Measurements from ENCODE around the gene ATP2A2. TPM values are rescaled to one million over a fixed set of nuclear protein-coding genes. Genes with fewer than 3 reads are reported as not detected.
"Not testable (repeated sequence)": the region's sequence is repeated elsewhere in the genome, so short reads cannot be mapped to it uniquely, and the experiment has no call there.

The ATP2A2 gene
- total RNA-seq, result 131 TPM

- DNase-seq (ENCODE audit: low spot score) (peak; percentile 93), ATAC-seq (peak; percentile 96)
- intact Hi-C loops (cut with DNase I), result no loop called here
Observed at GRCh38 chr12:110280779-110281548, at the start of gene ATP2A2. ATP2A2 (plus strand) TSS chr12:110281247; CDS start chr12:110281790, 543 bp downstream.

DNA sequence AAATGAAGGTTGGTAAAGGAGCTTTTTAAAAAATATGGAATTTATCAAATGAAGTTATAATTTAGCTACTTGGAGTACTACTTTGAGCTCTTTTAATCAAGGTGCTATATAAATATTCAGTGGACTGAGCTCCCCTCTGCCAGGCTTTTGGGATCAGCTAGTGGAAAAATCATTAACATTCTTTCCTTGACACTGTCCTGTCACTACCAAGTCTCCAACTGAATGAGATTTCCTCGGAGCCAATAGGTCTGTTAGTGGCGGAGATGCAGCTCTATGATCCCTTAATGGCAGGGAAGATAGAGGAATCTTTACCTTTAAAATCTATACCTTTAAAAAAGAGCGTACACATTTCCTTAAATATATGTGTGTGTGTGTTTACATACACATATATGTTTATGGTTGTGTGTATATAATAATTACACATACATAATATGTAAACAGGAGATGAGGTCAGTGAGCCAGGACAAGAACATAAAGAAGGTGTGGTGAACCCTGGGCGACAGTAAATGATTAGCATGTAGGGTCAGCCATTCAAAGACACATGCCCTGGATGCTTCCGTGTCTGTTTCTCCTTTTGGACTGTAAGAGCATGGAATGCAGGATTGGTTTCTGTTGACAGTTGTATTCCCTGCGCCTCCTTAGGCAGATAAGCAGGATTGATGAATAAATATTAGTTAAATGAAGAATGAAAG lies 47.7 kb upstream of the ATP2A2 start:
- no peak for ATAC-seq
- intact Hi-C loops (cut with DNase I), result no loop called here
- no peak for DNase-seq (ENCODE audit: low spot score)

DNA sequence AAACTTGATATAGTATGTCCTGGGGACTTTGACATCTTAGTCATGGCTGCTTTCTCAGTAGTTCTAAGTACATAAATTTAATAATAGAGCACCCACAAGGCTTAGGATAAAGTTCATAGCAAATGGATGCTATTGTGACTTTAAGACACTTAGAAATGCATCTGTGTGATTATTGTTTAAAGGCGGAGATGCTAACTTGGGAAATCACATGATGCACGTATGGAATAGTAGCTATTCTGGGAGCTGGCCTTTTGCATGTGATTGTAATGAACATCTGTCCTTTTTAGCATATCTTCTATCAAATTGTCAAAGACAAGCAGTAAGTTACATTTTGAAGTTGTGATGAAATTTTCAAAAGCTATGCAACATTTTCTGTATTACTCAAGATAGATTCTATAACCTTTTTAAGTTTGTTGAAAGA lies 46.7 kb upstream of the ATP2A2 start:
- intact Hi-C loops (cut with DNase I), result no loop called here
- DNase-seq (ENCODE audit: low spot score), result no peak
- ATAC-seq, result no peak

DNA sequence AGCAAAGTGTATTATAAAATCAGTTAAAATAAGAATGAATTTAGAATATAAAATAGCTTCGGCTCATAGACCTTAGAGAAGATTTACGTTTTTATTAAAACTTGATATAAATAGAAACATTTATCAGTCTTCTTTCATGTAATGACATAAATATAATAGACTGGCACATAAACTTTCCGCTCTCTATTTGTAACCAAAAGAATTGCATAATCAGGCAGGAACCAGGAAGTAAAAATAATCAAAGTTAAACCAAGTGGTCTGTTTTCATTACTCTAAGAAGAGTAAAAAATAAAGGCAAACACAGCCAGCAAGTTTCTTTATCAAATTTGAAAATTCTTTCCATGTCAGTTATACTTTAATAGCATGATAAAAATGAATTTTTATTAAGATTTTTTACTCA lies 46.3 kb upstream of the ATP2A2 start:
- intact Hi-C loops (cut with DNase I), result no loop called here
- DNase-seq (ENCODE audit: low spot score) (no peak), ATAC-seq (no peak)

- intact Hi-C loops (cut with DNase I), result no loop called here
- ATAC-seq (no peak), DNase-seq (ENCODE audit: low spot score) (no peak)
Observed at GRCh38 chr12:110235383-110235782, 45.7 kb upstream of the ATP2A2 start.

- intact Hi-C loops (cut with DNase I), result no loop called here
- ATAC-seq (no peak), DNase-seq (ENCODE audit: low spot score) (no peak)
Observed at GRCh38 chr12:110243227-110243626, 37.8 kb upstream of the ATP2A2 start.

DNA sequence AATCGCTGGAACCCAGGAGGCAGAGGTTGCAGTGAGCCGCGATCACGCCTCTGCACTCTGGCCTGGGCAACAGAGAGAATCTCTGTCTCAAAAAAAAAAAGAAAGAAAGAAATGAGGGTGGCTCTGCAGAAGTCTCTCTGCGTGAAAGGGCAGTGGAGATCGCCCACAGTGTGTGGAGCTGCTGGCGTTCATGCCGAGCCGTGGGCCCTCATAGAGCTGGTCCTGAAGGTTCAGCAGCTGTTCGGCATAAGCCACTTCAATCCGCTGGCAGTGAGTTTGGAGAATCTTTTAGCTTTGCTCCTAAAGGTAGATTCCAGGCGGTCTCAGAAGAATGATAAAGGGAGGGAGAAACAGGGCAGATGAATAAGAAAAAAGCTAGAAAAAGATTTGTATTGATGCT lies 36.7 kb upstream of the ATP2A2 start:
- DNase-seq (ENCODE audit: low spot score) (no peak), ATAC-seq (no peak)
- intact Hi-C loops (cut with DNase I), result no loop called here

DNA sequence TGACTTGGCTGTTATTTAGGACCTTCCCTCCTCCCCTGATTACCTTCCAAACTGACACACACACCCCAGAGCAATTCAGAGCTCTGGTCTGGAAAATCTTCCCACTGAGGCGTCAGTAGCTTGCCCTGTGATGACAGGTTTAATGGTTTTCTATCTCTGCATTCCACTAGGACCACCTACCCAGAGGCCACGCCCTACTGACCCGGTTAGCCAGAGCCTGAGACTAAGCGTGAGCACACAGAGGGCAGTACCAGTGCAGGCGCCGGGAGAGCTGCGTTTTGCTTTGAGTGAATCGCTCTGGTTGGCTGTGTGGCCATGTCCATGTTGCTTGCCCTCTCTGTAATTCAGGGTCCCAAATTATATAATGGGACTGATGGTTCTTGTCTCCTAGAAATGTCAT lies 36.2 kb upstream of the ATP2A2 start:
- intact Hi-C loops (cut with DNase I), result no loop called here
- ATAC-seq, result no peak
- no peak for DNase-seq (ENCODE audit: low spot score)

GRCh38 chr12:110245369-110245772 lies 35.7 kb upstream of the ATP2A2 start:
- DNase-seq (ENCODE audit: low spot score) (no peak), ATAC-seq (no peak)
- intact Hi-C loops (cut with DNase I), result no loop called here

GRCh38 chr12:110246636-110247339 lies 34.3 kb upstream of the ATP2A2 start:
- ATAC-seq (no peak), DNase-seq (ENCODE audit: low spot score) (no peak)
- intact Hi-C loops (cut with DNase I), result no loop called here

GRCh38 chr12:110247340-110248095 lies 33.5 kb upstream of the ATP2A2 start:
- intact Hi-C loops (cut with DNase I), result no loop called here
- DNase-seq (ENCODE audit: low spot score) (no peak), ATAC-seq (peak; percentile 21)

GRCh38 chr12:110248096-110248447 lies 33.0 kb upstream of the ATP2A2 start:
- intact Hi-C loops (cut with DNase I), result no loop called here
- ATAC-seq (no peak), DNase-seq (ENCODE audit: low spot score) (no peak)

GRCh38 chr12:110249105-110249504 lies 31.9 kb upstream of the ATP2A2 start:
- ATAC-seq (no peak), DNase-seq (ENCODE audit: low spot score) (no peak)
- intact Hi-C loops (cut with DNase I), result no loop called here

DNA sequence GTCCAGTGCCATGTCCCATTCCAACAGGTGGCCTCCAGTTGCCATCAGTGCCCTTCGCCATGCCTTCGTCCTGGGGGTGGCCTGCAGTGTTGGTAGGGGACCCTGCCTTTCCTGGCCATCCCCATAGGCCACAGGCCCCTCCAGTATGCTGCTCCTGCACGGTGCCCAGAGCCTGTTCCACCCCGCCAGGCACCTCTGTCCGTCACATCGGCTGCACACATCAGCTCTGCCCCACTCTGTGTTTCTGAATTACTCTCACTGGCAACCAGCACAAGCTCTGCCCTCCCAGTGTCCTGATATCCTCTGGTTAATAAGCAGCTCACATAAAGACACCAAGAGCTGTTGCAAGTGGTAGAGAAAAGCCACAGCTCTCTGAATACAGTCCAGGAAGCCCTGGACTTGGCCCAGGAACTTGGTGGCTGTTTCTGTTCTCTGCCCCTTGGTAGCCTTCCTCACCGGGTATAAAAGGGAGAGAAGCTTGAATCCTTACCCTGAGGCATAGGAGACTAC lies 31.3 kb upstream of the ATP2A2 start:
- intact Hi-C loops (cut with DNase I), result no loop called here
- DNase-seq (ENCODE audit: low spot score), result no peak
- peak; percentile 7 for ATAC-seq

GRCh38 chr12:110251381-110251780 lies 29.7 kb upstream of the ATP2A2 start:
- DNase-seq (ENCODE audit: low spot score) (no peak), ATAC-seq (no peak)
- intact Hi-C loops (cut with DNase I), result no loop called here

- DNase-seq (ENCODE audit: low spot score), result no peak
- intact Hi-C loops (cut with DNase I), result no loop called here
- no peak for ATAC-seq
Observed at GRCh38 chr12:110252716-110253115, 28.3 kb upstream of the ATP2A2 start.

DNA sequence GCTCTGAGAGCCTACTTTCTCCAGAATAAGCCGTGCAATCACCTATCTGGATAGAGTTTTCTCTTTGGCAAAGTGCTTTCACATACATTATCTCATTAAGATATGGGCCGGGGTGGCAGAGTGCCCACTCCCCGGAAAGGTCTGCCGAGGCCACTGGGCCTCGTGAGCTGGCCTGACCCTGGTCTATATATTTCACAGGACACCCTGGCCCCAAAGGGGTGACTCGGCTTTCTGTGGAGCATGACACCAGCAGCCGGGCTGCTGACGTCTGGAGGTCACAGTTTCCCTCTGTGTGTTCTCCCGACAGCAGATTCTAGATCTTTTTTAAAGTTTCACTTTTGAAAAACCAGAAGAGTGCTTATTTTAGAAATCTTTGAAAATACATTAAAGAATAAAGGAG lies 27.9 kb upstream of the ATP2A2 start:
- ATAC-seq, result peak; percentile 89
- intact Hi-C loops (cut with DNase I), result no loop called here
- no peak for DNase-seq (ENCODE audit: low spot score)

DNA sequence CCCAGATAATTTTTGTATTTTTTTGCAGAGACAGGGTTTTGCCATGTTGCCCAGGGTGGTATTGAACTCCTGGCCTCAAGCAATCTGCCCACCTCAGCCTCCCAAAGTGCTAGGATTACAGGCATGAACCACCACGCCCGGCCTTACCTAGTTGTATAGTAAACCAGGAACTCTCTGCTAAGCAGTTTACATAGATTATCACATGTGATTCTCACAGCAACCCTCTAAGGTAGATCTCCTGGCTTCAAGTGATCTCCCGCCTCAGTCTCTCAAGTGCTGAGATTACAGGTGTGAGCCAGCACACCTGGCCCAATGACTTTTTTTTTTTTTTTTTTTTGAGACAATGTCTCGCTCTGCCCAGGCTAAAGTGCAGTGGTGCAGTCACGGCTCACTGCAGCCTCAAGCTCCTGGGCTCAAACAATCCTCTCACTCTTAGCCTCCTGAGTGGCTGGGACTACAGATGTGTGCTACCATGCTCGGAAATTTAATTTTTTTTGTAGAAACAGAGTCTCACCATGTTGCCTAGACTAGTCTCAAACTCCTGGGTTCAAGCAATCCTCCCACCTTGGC lies 26.0 kb upstream of the ATP2A2 start:
- intact Hi-C loops (cut with DNase I), result no loop called here
- DNase-seq (ENCODE audit: low spot score), result peak; percentile 18
- ATAC-seq, result no peak

DNA sequence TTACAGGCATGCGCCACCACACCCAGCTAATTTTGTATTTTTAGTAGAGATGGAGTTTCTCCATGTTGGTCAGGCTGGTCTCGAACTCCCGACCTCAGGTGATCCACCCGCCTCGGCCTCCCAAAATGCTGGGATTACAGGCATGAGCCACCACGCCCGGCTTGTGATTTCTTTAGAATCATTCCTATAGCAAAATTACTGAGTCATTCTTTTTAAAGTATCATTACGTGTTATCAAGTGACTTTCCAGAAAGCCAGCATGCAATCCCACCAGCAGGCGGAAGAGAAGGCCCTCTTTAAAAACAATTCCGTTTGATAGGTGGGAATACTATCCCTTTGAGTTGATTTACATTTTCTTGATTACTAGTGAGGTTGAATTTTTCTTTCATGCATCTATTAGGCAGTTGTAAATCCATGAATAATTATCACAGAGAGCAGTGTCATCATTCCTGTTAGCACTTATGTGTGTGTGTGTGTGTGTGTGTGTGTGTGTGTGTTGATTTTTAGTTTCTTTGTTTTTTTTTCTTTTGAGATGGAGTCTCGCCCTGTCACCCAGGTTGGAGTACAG lies 25.1 kb upstream of the ATP2A2 start:
- intact Hi-C loops (cut with DNase I); DNase-seq (ENCODE audit: low spot score); ATAC-seq: not testable (repeated sequence)
